Activated CD4-positive, alpha-beta T cell treated with anti-CD3 and anti-CD28 coated beads, Interleukin-2, amount 50 U/mL, for 24 hours (primary cell): ENCODE results near the gene PDE12.
"Not testable (repeated sequence)": the region's sequence is repeated elsewhere in the genome, so short reads cannot be mapped to it uniquely, and the experiment has no call there.

Experiments used
- DNase-seq, 2 donors: peaks; one replicate each; pipeline ENCODE4 v3.0.0-alpha.2; 2020; ENCODE audit warnings: low read depth in 1 of 2, low spot score in 1 of 2

Gene PDE12

GRCh38 chr3:57582474-57583168 is 26.5 kb downstream of the PDE12 start:
- no peak for DNase-seq

GRCh38 chr3:57583544-57583943 is 27.5 kb downstream of the PDE12 start:
- no peak for DNase-seq

- no peak for DNase-seq
These were observed 30.7 kb downstream of the PDE12 start for GRCh38 chr3:57586778-57587177.

GRCh38 chr3:57587905-57588304 is 31.8 kb downstream of the PDE12 start:
- DNase-seq = no peak

- no peak for DNase-seq
These were observed 36.2 kb downstream of the PDE12 start for GRCh38 chr3:57592306-57592705.

- no peak for DNase-seq
These were observed 38.1 kb downstream of the PDE12 start for GRCh38 chr3:57594144-57594543.

GRCh38 chr3:57594576-57594975 is 38.5 kb downstream of the PDE12 start:
- no peak for DNase-seq

- DNase-seq = peak; percentile 12 to 34
These were observed 40.5 kb downstream of the PDE12 start for GRCh38 chr3:57596495-57597126.

GRCh38 chr3:57597127-57597923 is 41.3 kb downstream of the PDE12 start, which contains the start of gene ARF4:
TSS of gene ARF4 (minus strand) at chr3:57597344. CDS start at chr3:57597140, 204 bp downstream.
- peak; percentile 98 to 99 for DNase-seq

- DNase-seq = no peak
These were observed 42.8 kb downstream of the PDE12 start for GRCh38 chr3:57598765-57599360.

- DNase-seq = no peak
These were observed 44.1 kb downstream of the PDE12 start for GRCh38 chr3:57600195-57600594.

GRCh38 chr3:57604971-57605370 is 48.9 kb downstream of the PDE12 start:
- no peak for DNase-seq

GRCh38 chr3:57605683-57606082 is 49.6 kb downstream of the PDE12 start:
- no peak for DNase-seq

GRCh38 chr3:57611870-57612269 is 55.8 kb downstream of the PDE12 start:
- not testable (repeated sequence) for DNase-seq

- no peak for DNase-seq
These were observed 60.2 kb downstream of the PDE12 start for GRCh38 chr3:57616233-57616632.
